ENCODE measurements around the gene CEP350.
"Not testable (repeated sequence)": the region's sequence is repeated elsewhere in the genome, so short reads cannot be mapped to it uniquely, and the experiment has no call there.

CEP350 gene

GRCh38 chr1:179996099-179996498 is 41.5 kb downstream of the CEP350 start:
- no peak for DNase-seq

- DNase-seq: no peak
Observed at GRCh38 chr1:180000575-180000974, 46.0 kb downstream of the CEP350 start.

DNA sequence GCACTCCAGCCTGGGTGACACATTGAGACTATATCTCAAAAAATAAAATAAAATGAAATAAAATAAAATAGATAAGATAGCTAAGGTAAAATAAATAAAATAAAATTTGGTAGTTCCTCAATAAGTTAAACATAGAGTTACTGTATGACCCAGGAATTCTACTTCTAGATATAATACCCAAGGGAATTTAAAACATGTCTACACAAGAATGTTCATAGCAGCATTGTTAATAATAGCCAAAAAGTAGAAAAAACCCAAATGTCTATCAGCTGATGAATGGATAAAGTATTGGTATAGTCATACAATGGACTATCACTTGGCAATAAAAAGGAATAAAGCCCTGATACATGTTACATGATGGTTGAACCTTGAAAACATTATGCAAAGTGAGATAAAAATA is 47.8 kb downstream of the CEP350 start:
- no peak for DNase-seq

DNA sequence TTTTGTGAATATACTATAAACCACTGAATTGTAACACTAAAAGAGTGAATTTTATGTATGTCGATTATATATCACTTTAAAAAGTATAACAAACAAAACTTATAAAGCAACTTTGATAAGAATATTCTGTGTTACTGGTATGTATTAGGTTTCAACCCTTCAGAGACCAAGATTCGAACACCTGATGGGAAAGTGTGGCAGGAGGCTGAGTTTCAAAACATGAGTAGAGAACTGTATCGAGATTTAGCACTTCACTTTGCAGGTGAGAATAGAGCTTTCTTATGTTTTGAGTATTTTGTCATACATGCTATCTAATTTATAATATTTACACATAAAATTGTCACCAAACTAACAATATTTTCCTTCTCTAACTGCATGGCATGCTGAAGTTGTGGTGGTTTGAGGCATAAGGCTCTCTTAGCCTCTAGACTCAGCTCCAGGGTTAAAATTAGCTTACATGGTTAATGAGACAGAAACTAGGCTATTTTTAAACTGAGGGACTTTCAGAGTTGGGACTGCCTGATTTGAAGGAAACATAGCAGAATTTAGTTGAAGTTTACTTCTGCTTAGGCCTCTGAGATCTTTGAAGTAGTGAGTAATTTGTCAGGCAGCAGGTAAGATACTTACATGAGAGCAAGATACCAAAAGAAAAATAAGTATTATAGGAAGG is 48.6 kb downstream of the CEP350 start:
- no peak for DNase-seq

GRCh38 chr1:180006762-180007161 is 52.2 kb downstream of the CEP350 start:
- DNase-seq: not testable (repeated sequence)

GRCh38 chr1:180020017-180020416 is 65.4 kb downstream of the CEP350 start:
- DNase-seq: no peak

DNA sequence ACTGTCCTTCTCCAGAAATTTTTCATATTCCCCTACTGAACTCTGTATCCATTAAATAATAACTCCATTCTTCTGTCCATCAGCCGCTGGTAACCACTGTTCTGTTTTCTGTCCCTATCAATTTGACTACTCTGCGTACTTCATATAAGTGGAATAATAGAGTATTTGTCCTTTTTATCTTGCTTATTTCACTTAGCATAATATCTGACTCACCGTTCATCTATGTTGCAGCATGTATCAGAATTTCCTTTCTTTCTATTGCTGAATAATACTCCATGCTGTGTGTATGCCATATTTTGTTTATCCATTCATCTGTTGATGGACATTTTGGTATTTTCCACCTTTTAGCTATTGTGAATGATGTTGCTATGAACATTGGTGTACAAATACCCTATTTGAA is 71.9 kb downstream of the CEP350 start:
- no peak for DNase-seq

DNA sequence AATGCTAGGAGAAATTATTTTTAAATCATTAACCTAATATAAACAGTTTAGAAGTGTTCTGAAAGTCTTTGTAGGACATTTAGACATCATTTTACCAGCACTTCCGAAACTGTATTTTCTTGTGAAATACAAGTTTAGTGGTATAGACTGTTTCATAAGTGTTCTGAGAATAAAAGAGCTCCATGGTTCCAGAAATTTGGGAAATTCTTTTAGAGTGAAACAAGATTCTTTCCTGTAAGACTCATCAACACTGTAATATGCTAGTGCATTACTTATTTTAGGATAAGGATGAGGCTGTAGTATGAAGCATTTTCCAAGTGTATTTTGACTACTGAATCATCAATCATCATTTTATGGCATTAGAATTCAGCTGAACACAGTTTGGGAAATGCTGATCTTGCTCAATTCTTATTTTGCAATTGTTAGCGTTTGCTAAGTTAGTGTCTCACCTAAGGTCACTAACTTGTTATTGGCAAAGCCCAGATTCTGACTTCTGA is 73.4 kb downstream of the CEP350 start:
- no peak for DNase-seq

GRCh38 chr1:180028864-180029263 is 74.3 kb downstream of the CEP350 start:
- DNase-seq: no peak

- no peak for DNase-seq
Observed at GRCh38 chr1:180029524-180030135, 75.0 kb downstream of the CEP350 start.

GRCh38 chr1:180031664-180032063 is 77.1 kb downstream of the CEP350 start:
- DNase-seq: no peak

- DNase-seq: no peak
Observed at GRCh38 chr1:180033390-180033789, 78.8 kb downstream of the CEP350 start.

- no peak for DNase-seq
Observed at GRCh38 chr1:180040034-180040433, 85.4 kb downstream of the CEP350 start.

- no peak for DNase-seq
Observed at GRCh38 chr1:180041582-180041981, 87.0 kb downstream of the CEP350 start.

- no peak for DNase-seq
Observed at GRCh38 chr1:180042988-180043622, 88.5 kb downstream of the CEP350 start.

GRCh38 chr1:180043785-180044184 is 89.2 kb downstream of the CEP350 start:
- DNase-seq: no peak

DNA sequence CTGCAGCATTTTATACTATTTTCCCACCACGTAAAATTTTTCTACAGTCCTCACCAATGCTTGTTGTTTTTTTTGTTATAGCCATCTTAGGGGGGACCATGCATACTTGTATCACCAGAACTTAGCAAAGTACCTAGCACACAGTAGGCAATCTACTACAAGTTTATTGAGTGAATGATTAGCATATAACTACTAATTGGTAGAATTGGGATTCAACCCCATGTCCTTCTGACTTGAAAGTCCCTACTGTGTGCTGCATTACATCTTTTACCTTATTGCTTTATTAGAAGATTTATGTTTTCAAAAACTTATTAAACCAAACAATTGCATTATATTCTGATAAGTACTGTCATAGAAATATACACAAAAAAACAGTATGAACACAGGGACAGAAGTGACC is 92.1 kb downstream of the CEP350 start:
- DNase-seq: no peak

DNA sequence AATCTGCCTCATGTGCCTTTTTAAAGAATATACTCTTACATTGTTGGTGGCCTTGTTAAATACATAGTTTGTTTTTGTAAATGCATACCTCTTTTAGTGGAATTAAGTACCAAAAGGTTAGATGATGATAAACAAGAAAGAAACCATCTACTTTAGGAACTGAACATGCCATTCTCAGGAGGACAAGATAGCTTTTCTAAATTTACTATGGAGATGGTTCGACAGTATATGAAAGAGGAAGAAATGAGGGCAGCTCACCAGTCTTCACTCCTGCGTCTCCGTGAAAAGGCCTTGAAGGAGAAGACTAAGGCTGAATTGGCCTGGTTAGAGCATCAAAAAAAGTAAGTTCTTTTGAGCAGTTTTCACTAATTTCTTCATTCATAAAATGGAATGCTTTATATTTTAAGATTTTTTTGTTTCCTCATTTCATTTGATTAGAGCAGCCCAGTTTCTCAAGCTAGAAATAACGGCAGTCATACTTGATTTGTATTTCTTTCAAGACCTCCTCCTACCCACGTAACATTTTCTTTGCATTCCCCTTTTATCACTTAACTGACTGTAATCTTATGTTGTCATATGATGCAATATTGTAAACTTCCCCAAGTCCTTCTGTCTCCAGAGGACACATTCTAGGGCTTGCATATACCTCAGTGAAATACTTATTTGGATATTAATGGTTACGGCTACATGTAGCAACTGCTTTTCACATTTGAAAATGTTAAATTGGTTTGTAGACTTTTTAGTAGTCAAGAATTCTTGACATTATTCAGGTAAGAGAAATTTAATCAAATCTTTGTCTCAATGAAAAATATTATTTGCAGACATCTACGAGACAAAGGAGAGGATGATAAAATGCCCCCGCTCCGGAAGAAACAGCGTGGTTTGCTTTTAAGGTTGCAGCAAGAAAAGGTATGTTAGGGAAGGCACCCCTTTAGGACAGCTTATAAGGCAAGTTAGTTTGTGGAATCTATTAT is 99.3 kb downstream of the CEP350 start:
- no peak for DNase-seq

DNA sequence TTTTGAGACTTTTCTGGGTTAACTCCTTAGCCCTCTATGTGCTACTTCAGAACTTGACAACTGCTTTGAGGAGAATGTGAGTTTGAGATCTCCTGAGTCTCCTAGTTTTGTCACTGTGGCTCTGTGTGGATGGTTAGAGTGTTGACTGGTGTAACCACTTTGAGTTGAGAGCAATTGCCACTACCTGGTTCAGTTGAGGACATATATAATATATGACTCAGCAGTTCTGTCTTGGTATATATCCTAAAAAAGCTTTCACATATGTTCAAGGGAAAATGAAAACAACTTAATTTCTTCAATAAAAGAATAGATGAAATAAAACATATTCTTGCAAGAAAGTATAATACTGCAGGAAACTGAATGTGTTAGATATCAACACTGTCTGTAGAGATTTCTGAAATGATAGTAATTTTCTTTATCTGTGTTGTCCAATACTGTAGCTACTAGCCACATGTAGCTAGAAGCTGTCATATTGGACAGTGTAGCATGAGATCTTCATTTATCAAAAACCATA is 103.3 kb downstream of the CEP350 start:
- DNase-seq: no peak

GRCh38 chr1:180061019-180061418 is 106.4 kb downstream of the CEP350 start:
- no peak for DNase-seq

- DNase-seq: no peak
Observed at GRCh38 chr1:180062452-180062971, 107.9 kb downstream of the CEP350 start.

- no peak for DNase-seq
Observed at GRCh38 chr1:180065408-180065807, 110.8 kb downstream of the CEP350 start.

DNA sequence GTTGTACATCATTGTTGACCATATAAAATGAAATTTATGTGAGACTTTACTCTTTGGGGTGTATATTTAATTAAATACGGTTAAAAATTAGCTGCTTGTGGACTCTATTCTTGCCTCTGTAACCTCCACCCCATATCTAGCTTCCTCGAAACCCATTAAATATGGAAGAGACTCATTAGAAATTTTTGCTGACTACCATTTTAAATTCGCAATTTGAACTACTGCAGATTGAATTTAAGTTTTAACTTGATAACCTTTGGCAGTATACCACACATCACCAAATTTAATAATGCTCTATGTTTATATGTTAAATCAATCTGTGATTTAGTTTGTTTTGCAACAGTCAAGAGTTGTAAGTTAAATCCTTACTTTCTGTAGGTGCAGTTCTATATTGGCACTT is 111.5 kb downstream of the CEP350 start:
- no peak for DNase-seq
